Muscle of arm (tissue), 12 donors: ENCODE data around the gene COPA. TPM values are rescaled to one million over a fixed set of nuclear protein-coding genes. Genes with fewer than 3 reads are reported as not detected.

Source experiments
- DNase-seq: peaks from one replicate; pipeline ENCODE4 v3.0.0-alpha.2; 2013
- polyA plus RNA-seq, 12 donors: library from polyadenylated mRNA; unstranded; fragments of 120-200 nt; gene quantifications; one replicate each; pipeline ENCODE4 v1.2.1, GENCODE V29; 2013; ENCODE audit not compliant: insufficient read length in 12 of 12

The COPA gene
- polyA plus RNA-seq, 12 donors: 111 to 183 (median 134) TPM; not detected in 1

GRCh38 chr1:160365325-160365724, 22.3 kb upstream of the COPA start:
- DNase-seq: no peak

- DNase-seq: no peak
These were observed 21.1 kb upstream of the COPA start for GRCh38 chr1:160363951-160364735.

- DNase-seq: no peak
These were observed 20.0 kb upstream of the COPA start for GRCh38 chr1:160363010-160363409.

GRCh38 chr1:160362168-160362957, 19.3 kb upstream of the COPA start:
- no peak for DNase-seq

GRCh38 chr1:160361814-160362167, 18.7 kb upstream of the COPA start:
- no peak for DNase-seq

- DNase-seq: no peak
These were observed 18.1 kb upstream of the COPA start for GRCh38 chr1:160361199-160361598.

- no peak for DNase-seq
These were observed 17.2 kb upstream of the COPA start for GRCh38 chr1:160360227-160360695.

GRCh38 chr1:160359559-160360226, 16.6 kb upstream of the COPA start:
- DNase-seq: no peak

GRCh38 chr1:160358073-160358472, 15.0 kb upstream of the COPA start:
- no peak for DNase-seq

GRCh38 chr1:160357286-160358002, 14.4 kb upstream of the COPA start:
- no peak for DNase-seq

- DNase-seq: no peak
These were observed 11.4 kb upstream of the COPA start for GRCh38 chr1:160354388-160354985.

GRCh38 chr1:160353223-160353622, 10.2 kb upstream of the COPA start:
- DNase-seq: no peak

GRCh38 chr1:160352555-160352954, 9.5 kb upstream of the COPA start:
- no peak for DNase-seq

GRCh38 chr1:160351629-160352028, 8.6 kb upstream of the COPA start:
- DNase-seq: no peak

GRCh38 chr1:160346958-160347357, 3.9 kb upstream of the COPA start:
- no peak for DNase-seq

- no peak for DNase-seq
These were observed 3.4 kb upstream of the COPA start for GRCh38 chr1:160346463-160346862.

GRCh38 chr1:160344936-160345335, 1.9 kb upstream of the COPA start:
- no peak for DNase-seq

GRCh38 chr1:160344241-160344640, 1.2 kb upstream of the COPA start:
- DNase-seq: no peak

- DNase-seq: peak; percentile 48
These were observed 524 bp downstream of the COPA start for GRCh38 chr1:160342526-160342925.

GRCh38 chr1:160340866-160341265, 2.2 kb downstream of the COPA start:
- DNase-seq: no peak

- no peak for DNase-seq
These were observed 2.9 kb downstream of the COPA start for GRCh38 chr1:160340146-160340545.

GRCh38 chr1:160338580-160338979, 4.5 kb downstream of the COPA start:
- DNase-seq: no peak
